NCI-H2196 treated with DMSO at 0.1 percent for 48 hours (cell line): ENCODE results near the gene TTLL5.
"Not testable (repeated sequence)": the region's sequence is repeated elsewhere in the genome, so short reads cannot be mapped to it uniquely, and the experiment has no call there.

Source experiments
- DNase-seq: peaks from one replicate; lab custom pipeline; 2025; ENCODE audit not compliant: unreplicated experiment; lab: John Stamatoyannopoulos, UW

The TTLL5 gene

DNA sequence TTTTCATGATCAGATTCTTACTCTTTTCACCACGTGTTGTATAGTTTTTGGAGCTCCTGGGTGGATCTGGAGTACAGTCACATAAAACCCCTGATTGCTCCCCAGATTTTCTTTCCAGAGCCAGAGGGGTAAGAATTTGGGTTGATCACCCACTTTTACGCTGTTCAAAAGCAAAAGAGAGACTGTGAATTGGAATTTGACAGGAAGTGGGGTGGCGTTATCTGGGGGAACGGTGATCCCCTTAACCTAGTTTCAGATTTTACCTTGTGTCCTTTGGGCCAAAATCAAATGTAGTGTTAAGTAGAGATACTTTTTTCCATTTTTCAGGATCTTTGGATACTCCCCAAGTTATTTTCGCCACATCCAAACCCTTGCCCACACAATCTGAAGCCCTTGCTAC, 245.2 kb downstream of the TTLL5 start:
- DNase-seq: no peak

DNA sequence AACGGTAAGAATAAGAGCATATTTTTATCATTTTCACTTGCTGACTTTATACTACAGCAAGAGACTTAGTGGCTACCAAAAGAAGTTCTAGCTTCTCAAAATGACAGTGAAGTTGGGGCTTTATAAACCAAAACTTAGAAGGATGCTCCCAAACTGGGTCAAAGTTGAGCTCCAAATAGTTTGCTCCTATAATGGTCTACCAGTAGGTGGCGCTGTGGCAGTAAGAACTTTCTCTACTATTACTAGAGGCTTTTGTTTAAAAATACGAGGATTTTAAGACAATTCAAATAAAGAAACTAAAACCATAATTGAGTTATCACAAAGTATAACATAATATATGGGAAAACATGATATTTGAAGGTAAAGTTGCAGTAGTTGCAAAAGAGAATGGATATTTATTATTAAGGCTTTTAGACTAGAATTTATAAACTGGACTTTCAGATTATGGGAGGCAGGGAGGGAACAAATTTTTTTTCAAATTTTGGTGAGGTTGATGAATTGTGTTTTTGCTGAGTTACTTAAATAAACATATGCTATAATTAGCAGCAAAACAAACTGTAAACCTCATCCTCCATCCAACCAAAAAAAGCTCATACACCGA, 245.7 kb downstream of the TTLL5 start:
- DNase-seq: peak; percentile 26

DNA sequence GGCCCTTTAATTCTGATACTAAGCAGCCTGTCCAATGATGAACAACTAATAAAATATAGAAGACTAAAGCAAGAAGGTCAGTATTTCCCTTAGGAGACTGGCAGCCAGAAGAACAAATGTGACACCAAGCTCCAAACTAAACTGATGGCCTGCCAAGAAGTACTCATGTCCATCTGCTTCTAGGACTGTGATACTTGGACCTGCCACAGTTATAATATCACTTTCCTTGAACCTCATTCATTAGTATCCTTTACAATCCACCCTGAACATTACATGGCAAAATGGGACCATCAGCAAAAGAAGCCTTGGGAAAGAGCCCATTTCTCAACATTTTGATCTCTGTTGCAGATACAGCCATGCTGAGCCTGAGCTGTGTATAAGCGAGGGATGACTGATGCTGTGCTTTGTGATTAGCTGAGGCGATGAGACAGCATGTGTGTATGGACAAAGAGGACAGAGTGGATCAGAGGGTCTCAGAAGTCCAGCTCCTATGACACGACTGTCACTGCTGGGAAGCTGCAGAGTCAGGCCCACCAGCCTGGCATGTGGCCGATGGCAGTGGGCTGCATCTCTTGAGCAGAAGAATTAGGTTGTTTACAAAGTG, 246.8 kb downstream of the TTLL5 start:
- no peak for DNase-seq

DNA sequence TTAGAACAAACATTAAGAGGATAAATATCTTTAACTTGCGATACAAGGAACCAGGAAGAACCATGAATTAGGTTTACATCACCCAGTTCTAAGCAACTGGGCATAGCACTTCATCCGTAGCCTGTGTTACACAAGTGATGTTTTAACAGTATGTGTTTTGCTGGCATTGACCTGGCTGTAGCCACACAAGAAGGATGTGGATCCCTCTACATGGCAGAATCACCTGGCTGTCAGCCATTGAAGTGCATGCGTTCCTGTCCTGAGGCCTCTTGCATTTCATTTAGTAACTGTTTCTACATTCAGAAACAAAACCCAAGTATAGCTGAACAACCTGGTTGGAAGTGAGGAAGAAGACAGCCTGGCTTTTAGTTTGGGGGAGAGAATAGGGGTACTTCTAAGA, 248.6 kb downstream of the TTLL5 start:
- DNase-seq: peak; percentile 28

DNA sequence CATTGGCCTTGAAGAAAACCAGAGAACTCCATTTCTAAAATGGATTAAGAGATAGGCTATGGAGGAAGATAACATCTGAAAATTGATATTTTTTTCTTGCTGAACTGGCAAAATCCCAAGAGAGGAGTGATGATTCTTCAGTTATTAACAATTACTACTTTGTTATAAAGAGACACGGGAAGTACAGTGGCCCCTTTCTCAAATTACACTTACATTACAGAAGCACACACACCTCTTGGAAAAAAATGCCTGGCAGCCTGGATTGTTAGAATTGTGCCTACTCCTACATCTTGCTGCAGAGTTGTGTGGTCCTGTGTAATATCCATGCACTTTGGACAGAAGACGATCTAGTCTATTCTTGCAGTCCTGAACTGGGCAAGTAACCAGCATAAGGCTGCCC, 249.0 kb downstream of the TTLL5 start:
- DNase-seq: no peak

DNA sequence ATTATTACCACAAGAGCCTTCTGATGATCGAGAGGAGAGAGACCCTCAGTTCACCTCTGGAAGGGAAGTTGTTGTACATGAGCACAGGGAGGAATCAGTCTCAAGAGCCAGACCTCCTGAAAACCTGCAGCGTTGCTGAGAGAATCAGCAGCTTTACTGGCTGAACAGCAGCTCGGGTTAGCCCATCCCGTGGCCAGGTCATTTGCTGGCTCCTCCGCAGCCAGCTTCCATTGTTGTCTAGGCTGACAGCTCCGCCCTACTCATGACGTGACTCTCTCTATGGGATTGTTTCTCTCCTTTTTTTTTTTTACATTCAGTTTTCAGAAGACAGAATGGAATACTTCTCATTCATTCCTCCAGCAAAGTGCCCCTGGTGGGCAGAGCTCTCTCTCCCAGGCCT, 250.8 kb downstream of the TTLL5 start:
- no peak for DNase-seq

DNA sequence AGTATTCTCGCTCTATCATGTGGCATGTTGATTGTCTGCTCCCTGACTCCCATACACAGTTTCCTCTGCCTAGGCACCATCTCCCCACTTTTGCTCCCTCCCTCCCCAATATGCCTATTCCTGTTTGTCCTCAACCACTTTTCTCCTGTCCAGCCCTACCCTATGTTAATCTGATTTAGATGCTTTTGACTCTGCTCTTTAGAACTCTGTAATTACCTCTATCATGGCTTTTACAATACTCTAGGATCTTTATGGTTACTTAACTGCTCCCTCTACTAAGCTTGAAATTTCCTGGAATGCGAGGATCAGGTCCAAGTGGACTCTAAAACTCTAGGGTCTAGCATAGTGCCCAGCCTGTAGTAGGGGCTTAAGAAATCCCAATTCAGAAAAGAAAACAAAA, 252.1 kb downstream of the TTLL5 start:
- DNase-seq: no peak

DNA sequence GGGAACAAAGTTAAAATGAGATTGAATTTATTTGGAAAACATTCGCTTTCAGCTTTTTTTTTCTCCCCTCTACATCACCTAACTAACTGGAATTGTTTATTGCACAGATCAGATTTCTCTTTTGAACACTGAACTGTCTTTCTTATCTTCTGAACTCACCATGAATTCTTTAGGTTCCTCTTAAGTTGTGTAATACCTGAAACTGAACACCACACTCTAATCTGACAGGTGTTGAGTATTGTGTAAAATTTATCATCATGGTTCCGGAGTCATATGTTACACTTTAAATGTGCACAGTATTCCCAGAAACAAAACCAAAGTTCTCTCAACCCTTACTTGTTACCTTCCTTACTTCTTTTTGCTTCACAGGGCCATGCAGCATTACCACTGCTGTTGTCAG, 254.0 kb downstream of the TTLL5 start:
- no peak for DNase-seq

DNA sequence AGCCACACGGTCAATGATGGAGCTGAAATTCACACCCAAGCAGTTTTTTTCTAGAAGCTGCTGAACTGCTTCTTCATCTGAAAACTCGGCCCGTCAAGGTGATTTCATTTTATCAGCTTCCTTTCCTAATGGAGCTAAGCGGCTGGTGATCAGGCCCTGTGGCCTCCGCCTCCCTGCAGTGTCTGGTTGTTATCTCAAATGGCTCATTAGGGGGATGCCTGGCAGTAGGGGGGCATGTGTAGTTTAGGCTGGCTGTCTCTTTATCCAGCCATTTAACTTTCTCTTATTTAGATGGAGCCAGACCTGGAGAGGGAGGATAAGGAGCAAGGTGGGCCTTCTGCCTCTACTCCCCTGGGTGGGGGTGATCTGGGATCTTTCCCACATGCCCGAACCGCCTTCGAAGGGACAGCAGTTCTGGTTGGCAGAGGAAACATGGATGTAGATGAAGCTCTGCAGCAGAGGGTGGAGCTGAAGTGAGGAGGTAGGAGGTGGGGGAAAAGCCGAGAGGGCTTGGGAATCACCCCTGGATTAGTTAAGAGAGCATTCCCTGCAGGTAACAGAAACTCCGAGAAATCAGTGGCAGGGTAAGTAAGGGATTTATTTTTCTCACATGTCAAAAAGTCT, 256.4 kb downstream of the TTLL5 start:
- DNase-seq: no peak

DNA sequence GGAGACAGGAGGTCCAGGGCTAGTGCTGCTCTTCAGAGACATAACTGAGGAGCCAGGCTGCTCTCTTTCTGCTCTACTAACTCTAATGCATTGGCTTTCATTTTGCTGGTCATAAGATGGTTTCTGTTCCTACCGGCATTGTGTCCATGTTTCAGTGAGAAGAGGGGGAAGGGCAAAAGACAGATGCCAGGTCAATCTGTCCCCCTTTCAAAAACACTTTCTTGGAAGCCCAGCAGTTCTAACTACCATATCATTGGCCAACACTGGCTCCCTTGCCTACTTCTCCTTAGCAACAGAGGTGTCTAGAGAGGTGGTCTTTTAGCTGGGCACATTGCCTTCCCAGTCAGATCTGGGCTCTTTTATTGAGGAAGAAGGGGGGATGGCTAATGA, 256.9 kb downstream of the TTLL5 start:
- no peak for DNase-seq

DNA sequence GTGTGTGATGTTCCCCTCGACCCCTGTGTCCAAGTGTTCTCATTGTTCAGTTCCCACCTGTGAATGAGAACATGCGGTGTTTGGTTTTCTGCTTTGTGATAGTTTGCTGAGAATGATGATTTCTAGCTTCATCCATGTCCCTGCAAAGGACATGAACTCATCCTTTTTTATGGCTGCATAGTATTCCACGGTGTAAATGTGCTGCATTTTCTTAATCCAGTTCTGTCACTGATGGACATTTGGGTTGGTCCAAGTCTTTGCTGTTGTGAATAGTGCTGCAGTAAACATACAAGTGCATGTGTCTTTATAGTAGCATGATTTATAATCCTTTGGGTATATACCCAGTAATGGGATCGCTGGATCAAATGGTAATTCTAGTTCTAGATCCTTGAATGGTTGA, 259.4 kb downstream of the TTLL5 start:
- not testable (repeated sequence) for DNase-seq

DNA sequence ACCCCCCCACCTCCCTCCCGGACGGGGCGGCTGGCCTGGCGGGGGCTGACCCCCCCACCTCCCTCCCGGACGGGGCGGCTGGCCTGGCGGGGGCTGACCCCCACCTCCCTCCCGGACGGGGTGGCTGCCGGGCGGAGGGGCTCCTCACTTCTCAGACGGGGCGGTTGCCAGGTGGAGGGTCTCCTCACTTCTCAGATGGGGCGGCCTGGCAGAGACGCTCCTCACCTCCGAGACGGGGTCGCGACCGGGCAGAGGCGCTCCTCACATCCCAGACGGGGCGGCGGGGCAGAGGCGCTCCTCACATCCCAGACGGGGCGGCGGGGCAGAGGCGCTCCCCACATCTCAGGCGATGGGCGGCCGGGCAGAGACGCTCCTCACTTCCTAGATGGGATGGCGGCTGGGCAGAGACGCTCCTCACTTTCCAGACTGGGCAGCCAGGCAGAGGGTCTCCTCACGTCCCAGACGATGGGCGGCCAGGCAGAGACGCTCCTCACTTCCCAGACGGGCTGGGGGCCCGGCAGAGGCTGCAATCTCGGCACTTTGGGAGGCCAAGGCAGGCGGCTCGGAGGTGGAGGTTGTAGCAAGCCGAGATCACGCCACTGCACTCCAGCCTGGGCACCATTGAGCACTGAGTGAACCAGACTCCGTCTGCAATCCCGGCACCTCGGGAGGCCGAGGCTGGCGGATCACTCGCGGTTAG, 264.2 kb downstream of the TTLL5 start:
- DNase-seq: not testable (repeated sequence)

DNA sequence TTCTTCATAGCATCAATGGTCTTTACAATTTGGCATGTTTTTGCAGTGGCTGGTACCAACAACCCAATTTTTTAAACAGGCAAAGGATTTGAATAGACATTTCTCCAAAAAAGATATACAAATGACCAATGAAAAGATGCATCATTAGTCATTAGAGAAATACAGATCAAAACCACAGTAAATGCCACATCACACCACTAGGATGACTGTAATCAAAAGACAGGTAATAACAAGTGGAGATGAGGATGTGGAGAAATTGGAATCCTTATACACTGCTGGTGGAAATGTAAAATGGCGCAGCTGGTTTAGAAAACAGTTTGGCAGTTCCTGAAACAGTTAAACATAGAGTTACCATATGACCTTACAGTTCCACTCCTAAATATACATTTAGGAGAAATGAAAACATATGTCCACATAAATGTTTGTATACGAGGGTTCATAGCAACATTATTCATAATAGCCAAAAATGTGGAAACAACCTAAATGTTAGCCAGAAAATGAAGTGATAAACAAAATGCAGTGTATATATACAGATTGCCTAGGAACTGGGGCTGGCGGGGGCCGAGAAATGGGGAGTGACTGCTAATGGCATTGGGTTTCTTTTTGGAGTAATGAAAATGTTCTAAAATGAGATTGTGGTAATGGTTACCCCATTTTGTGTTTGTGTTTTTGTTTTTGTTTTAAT, 265.5 kb downstream of the TTLL5 start:
- no peak for DNase-seq

DNA sequence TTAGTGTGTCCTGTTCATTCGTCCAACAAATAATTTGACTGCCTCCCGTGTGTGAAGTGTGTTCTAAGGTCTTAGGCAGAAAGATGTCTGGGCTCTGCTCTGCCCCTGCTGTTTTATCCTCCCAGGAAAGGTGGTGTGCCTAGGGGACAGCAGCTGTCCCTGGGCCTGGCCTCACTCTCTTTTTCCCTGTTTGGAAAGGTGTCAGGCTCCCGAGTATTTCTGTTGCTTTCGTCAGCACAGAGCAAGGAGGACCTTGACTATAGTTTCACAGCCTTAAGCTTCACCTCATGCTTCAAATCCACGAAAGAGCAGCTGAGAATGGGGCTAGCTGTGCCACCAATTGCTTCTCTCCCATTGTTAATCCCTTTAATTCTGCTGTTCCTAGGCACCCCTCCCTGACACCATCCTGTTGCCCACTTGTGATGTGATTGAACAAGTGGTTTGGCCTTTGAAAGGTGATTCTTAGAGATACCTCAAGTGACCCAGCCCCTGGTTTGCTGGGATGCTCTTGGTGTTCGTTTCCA, 266.6 kb downstream of the TTLL5 start:
- DNase-seq: no peak

DNA sequence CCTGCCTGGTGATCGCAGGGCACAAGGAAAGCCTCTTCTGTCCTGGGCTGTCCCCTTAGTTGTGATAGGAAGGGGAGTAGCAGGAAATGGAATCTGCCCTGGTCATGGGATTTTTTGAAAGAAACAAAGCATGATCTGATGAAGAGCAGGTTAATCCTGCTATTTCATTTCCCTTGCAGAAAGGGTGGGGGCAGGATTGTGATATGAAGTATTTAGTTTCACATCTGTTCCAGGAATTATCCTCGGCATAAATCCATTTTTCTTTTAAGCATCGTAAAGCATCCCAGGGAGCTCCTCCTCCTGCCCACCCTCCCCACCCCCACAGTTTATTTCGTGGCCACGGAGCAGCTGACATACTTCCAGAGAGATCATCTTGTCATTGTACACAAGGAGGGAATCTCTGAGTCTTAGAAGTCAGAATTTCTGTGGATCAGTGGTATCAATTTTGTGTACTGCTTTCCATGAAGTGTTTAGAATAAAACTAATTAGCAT, 267.7 kb downstream of the TTLL5 start:
- DNase-seq: no peak

DNA sequence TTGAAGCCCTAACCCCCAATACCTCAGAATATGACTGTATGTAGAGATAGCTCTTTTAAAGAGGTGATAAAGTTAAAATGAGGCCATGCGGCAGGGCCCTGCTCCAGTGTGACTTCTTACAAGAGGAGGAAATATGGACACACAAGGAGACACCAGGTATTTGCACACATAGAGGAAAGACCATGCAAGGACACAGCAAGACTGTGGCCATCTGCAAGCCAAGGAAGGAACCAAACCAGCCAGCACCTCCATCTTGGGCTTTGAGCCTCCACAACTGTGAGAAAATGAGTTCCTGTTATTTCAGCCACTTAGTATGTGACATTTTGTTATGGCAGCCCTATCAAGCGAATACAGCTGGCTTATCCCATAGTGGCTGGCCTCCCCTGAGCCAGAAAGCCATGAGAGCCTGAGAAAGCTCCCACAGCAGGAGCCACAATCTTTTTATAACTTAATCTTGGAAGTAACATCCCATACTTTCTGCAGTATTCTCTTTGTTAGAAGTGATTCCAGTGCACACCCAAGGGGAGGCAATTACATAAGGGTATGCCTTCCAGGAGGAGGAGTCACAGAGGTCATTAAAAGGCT, 272.8 kb downstream of the TTLL5 start:
- no peak for DNase-seq

DNA sequence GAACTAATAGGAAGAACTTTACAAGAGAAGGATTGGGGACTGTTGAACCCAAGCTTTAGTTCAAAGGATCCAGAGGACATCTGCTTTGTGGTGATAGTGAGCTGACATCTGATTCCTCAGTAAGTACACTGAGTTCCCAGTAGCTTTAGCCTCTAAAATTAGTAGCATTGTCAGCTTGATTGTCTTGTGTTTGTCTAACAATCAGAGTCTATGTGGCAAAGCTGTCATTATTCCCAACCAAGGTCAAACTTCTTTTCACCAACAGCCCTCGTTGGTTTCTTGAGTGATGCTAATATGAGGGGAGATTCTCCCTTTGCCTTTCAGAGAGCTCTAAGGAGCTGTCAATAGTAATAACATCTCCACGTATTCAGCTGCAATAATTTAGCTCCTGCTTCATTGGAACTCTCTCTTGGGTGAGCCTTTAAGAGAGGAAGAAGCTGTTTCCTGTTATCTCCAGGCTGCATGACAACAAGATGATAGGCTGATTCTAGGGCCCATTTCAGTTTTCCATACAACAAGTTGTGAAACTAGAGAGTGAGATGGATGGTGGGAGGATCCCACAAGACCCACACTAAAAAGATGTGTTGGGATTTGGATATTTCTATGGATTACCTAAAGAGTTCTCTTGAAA, 274.1 kb downstream of the TTLL5 start:
- no peak for DNase-seq

DNA sequence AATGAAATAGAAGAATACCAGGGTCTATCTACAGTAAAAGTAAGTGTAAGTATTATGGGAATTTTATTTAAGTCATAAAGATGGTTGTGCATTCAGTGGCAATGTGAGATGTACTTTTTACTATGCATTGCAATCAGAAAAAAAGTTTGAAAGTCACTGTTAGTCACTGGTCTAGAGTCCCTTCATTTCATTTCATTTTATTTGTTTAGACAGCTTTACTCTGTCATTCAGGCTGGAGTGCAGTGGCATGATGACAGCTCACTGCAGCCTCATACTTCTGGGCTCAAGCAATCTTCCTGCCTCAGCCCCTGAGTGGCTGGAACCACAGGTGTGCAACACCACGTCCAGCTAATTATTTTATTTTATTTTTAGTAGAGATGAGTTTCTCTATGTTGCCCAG, 278.2 kb downstream of the TTLL5 start:
- DNase-seq: no peak

DNA sequence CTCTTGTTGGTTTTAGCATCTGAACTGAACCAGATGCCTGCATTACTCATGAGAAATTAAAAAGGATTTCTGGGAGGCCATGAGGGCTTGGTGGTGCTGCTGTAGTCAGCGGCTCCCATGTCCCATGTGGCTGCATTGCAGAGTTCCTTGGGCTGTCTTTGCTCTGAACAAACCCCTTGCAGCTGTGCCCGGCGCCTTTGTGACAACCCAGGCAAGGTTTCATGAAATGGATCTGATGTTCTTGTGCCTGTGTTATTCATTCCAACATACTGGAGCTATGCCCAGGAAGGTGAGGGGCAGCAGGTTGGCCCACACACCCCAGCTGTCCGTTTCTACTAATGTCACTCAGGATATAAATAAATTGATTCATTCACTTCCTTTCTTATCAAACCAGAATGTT, 280.0 kb downstream of the TTLL5 start:
- no peak for DNase-seq

DNA sequence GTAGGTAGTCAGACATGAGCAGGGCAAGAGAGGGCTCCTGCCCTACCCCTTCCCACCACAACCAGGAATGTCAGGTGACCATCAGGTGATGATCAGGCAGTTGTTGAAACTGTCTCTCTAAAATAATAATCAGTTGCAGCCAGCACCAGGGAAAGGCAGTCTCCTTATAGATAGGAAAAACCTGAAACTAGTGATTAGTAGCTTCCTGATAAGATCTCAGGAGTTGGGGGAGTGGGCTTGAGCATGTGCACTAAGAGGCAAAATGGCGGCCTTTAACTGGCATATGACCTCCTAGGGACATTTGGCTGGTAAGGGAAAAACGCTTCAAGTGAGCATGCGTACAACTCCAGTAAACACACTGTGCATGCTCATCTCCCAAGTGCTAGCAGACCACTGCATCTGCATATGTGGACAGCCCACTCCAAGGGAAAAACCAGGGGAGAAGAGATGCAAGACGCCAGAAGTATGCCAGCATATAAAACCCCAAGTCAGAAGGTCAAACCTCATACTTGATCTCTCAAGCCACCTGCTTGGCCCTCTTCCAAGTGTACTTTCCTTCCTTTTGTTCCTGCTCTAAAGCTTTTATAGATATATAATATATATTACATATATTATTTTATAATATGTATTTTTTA, 283.7 kb downstream of the TTLL5 start:
- no peak for DNase-seq
